MV-4-11 (cell line): Measurements from ENCODE around the gene B4GAT1.
"Not testable (repeated sequence)": the region's sequence is repeated elsewhere in the genome, so short reads cannot be mapped to it uniquely, and the experiment has no call there.

ENCODE experiments used
- DNase-seq: peaks from one replicate; lab custom pipeline; 2025; lab: John Stamatoyannopoulos, UW

The B4GAT1 gene

GRCh38 chr11:66363187-66363601 lies 15.8 kb upstream of the B4GAT1 start:
- no peak for DNase-seq

GRCh38 chr11:66362481-66363147 lies 15.2 kb upstream of the B4GAT1 start:
- DNase-seq: no peak

GRCh38 chr11:66361502-66361941 lies 14.1 kb upstream of the B4GAT1 start:
- no peak for DNase-seq

- no peak for DNase-seq
Measured at GRCh38 chr11:66360406-66361073, 13.1 kb upstream of the B4GAT1 start.

- DNase-seq: no peak
Measured at GRCh38 chr11:66359662-66360087, 12.2 kb upstream of the B4GAT1 start.

GRCh38 chr11:66350560-66351235 lies 3.3 kb upstream of the B4GAT1 start:
- not testable (repeated sequence) for DNase-seq

DNA sequence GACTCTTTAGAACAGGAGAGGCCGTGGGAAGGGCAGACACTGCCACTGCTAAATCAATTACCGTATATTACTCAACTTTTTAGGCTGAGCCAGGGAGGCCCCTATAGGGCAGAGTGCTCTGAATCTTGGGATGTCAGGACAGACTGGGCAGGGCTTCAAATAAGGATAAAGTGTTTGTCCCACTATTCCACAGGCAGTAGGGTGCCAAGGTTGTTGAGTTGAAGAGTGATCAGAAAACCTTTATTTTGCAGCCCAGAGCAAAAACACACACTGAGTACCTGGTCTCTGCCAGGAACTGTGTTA lies 1.6 kb upstream of the B4GAT1 start:
- no peak for DNase-seq

- no peak for DNase-seq
Measured at GRCh38 chr11:66346476-66347424, 679 bp downstream of the B4GAT1 start.

DNA sequence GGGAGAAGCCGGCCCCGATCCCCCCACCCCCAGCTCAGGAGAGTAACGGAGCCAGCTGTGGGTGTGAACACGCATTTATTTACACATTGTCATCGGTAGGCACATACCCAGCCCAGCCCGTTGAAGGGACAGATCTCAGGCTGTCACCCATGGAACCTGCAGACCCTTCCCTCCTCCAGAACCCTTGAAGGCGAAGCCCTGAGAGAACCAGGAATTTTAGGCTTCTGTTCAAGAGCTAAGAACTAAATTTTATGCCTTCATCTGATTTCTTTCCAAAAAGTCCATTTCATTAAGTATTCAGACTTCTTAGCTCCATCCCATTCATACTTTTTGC lies 2.1 kb downstream of the B4GAT1 start:
- DNase-seq: no peak

DNA sequence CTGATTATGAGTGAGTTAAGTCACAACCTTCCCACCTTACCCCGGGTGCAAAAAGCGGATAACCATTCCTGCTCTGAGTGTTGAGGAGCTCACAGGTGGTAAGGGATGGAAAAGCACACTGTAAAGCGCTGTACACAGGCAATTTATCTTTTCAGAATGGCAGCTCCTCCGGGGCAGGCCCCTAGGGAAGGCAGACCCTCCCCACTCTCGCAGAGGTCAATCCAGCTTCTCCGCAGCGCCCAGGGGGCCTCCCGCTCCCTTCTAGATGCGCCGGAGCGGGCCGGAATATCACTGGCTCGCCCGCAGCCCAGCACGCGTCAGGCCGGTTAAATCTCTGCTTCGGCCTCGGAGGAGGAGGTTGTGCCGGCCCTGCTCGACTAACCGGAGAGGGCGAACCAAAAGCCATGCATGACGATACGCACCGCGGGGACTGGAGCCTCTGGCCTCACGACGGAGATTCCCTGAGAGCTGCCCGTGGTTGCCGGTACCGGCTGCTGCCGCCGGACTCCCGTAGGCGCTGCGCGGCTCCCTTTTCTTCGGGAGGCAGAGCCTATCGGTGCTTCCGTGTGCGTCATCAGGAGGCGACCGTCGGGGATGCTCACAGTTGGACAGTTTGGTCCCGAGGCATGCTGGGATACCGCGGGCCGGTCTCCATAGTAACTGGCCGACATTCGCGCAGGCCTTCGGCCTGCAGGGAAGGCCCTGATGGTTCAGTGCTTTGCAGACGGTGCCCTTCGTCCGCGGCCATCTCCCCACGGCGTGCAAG lies 2.7 kb downstream of the B4GAT1 start, which contains the start of gene BRMS1:
TSS of gene BRMS1 (minus strand) at position 555 of the 766 bp plus-strand sequence. CDS start 2,870 bp downstream, outside the sequence.
- peak; percentile 95 for DNase-seq

DNA sequence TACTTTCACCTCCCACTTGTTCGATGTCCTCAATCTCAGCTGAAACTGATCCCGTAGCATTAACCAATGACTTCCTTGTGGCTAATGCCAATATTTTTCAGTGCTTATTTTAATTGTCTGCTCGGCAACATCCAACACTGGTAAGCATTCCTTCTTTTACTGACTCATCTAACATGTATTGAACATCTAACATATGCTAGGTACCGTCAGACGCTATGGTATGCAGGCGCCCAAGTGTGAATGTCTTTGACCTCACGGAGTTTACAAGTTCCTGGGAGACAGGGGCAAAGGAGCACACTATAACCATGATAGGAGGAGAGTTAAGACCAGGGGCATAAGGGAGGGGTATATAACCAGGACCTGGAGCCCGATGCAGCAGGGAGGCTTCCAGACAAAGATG lies 4.3 kb downstream of the B4GAT1 start:
- DNase-seq: no peak

GRCh38 chr11:66341502-66342126 lies 5.8 kb downstream of the B4GAT1 start:
- no peak for DNase-seq

DNA sequence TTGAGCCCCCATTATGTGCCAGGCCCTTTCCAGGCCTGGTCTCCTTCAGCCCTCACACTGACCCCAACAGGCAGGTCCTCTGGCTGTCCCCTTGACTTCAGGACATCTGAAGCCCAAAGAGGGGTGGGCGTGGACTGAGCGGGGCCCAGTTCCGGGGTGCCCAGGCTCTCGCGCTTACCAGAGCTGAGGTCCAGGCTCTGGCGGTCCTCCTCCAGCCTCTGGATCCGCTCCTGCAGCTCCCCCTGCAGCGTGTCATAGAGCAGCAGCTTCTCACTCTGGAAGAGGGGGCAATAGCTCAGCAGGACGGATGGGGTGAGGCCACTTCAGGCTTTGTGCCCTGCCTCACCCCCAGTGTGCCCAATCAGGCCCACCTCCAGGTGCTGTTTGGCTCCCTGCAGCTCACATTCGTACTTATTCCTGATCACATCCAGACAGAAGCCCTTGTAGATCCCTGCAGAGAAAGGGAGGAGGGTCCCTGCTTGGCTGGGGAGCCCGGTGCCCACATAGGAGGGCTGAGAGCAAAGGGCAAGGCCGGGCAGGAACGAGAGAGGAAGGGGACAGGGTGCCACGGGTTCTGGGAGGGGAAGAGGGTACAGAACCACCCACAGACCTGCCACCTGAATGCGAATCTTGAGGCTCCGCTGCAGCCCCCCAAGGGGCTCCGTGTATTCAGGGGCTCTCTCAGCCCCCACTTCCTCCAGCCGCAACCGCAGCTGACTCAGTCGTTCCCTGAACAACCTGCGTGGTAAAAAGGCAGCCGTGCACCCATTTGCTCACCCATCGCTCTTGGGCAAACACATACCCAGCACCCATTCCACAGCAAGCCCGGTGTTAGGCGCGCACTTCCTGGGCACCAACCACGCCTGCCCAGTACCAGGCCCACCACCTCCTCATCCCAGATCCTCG lies 6.6 kb downstream of the B4GAT1 start:
- DNase-seq: no peak

- no peak for DNase-seq
Measured at GRCh38 chr11:66339686-66340483, 7.5 kb downstream of the B4GAT1 start.

- DNase-seq: no peak
Measured at GRCh38 chr11:66339162-66339675, 8.2 kb downstream of the B4GAT1 start.

- no peak for DNase-seq
Measured at GRCh38 chr11:66338276-66339161, 8.9 kb downstream of the B4GAT1 start.

DNA sequence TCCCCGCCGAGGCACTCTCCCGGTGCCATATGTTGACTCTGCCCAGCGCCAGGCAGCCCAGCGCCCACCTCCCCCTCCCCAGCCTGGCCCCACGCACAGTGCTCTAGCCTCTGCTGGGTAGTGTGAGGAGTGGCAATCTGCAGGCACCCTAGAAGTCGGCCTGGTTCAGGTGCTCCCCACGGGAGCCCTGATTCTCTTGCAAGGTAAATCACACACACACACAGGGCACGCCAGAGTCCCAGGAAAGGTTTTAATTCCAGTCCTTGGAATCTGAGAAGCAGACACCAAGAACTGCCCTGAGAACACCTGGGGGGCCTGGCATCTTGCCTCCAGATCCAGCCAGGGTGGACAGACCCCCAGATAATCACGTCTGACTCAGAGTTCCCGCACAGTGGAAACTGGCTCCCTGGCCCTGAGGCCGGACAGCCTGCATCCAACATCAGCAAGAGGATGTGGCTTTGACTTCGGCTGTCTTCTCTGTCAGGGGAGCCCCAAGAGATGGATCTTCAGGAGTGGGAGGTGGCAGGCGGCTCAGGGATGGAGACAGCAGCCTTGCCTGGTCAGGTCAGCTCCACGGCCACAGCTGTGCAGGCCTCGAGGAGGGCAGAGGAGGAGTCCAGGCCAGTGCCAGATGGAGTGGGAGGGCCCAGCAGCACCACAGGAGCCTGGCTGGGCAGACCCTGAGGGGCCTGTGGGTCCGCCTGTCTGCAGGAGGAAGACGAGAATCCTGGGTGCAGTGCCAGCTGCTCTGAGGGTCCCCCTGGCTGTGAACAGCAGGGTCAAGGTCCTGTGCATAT lies 10.1 kb downstream of the B4GAT1 start:
- DNase-seq: no peak
